HEK293T (cell line): ENCODE results near the gene PAFAH1B2.

ENCODE experiments used
- CTCF ChIA-PET: fragments of 350-600 bp; formaldehyde crosslinking; extraction: SDS; loops from one replicate; lab custom pipeline; 2021; ENCODE audit warnings: antibody characterized with exemption, inconsistent platforms; lab: Yijun Ruan, JAX
- POLR2A ChIA-PET: fragments of 350-600 bp; formaldehyde crosslinking; extraction: SDS; loops from one replicate; lab custom pipeline; 2020; ENCODE audit warnings: antibody characterized with exemption, inconsistent platforms; lab: Yijun Ruan, JAX
- DNase-seq: peaks from one replicate; pipeline ENCODE4 v3.0.0; 2012; ENCODE audit warnings: mixed read lengths; ENCODE audit errors: extremely low spot score
- ARNT ChIP-seq: fragments of 450-650 bp; IDR thresholded peaks from 2 replicates; pipeline ENCODE4 v1.6.1; 2017; ENCODE audit warnings: mild to moderate bottlenecking
- BHLHE40 ChIP-seq: fragments of 450-650 bp; IDR thresholded peaks from 2 replicates; pipeline ENCODE4 v1.6.1; 2016; ENCODE audit warnings: mild to moderate bottlenecking, moderate library complexity, borderline replicate concordance
- CTBP1 ChIP-seq: fragments of 450-650 bp; IDR thresholded peaks from 2 replicates; pipeline ENCODE4 v1.6.1; 2016; ENCODE audit warnings: borderline replicate concordance
- ELF4 ChIP-seq: fragments of 450-650 bp; IDR thresholded peaks from 2 replicates; pipeline ENCODE4 v1.6.1; 2017; ENCODE audit warnings: antibody characterized with exemption
- FOXA1 ChIP-seq: fragments of 450-650 bp; IDR thresholded peaks from 2 replicates; pipeline ENCODE4 v1.6.1; 2016; ENCODE audit warnings: mild to moderate bottlenecking
- FOXK2 ChIP-seq: fragments of 450-650 bp; IDR thresholded peaks from 2 replicates; pipeline ENCODE4 v1.6.1; 2016; ENCODE audit warnings: mild to moderate bottlenecking
- FOXM1 ChIP-seq: fragments of 450-650 bp; IDR thresholded peaks from 2 replicates; pipeline ENCODE4 v1.6.1; 2017; ENCODE audit warnings: mild to moderate bottlenecking, borderline replicate concordance
- HDGF ChIP-seq: fragments of 450-650 bp; IDR thresholded peaks from 2 replicates; pipeline ENCODE4 v1.6.1; 2017; ENCODE audit warnings: antibody characterized with exemption, borderline replicate concordance
- L3MBTL2 ChIP-seq: fragments of 450-650 bp; conservative IDR thresholded peaks from 2 replicates; pipeline ENCODE4 v1.6.1; 2016; ENCODE audit warnings: mild to moderate bottlenecking
- LEF1 ChIP-seq: fragments of 450-650 bp; IDR thresholded peaks from 2 replicates; pipeline ENCODE4 v1.6.1; 2017; ENCODE audit warnings: mild to moderate bottlenecking, borderline replicate concordance
- NFRKB ChIP-seq: fragments of 450-650 bp; IDR thresholded peaks from 2 replicates; pipeline ENCODE4 v1.6.1; 2016; ENCODE audit warnings: mild to moderate bottlenecking, moderate library complexity
- PKNOX1 ChIP-seq: fragments of 450-650 bp; IDR thresholded peaks from 2 replicates; pipeline ENCODE4 v1.6.1; 2016
- SP1 ChIP-seq: fragments of 450-650 bp; IDR thresholded peaks from 2 replicates; pipeline ENCODE4 v1.6.1; 2017
- SUZ12 ChIP-seq: fragments of 450-650 bp; IDR thresholded peaks from 2 replicates; pipeline ENCODE4 v1.6.1; 2016; ENCODE audit warnings: mild to moderate bottlenecking
- TARDBP ChIP-seq: fragments of 450-650 bp; IDR thresholded peaks from 2 replicates; pipeline ENCODE4 v1.6.1; 2016
- ZNF384 ChIP-seq: fragments of 450-650 bp; IDR thresholded peaks from 2 replicates; pipeline ENCODE4 v1.6.1; 2016

Gene PAFAH1B2

GRCh38 chr11:117159892-117160291 lies 15.8 kb downstream of the PAFAH1B2 start:
- POLR2A ChIA-PET: interaction anchor here (1.6 kb wide), 1 partner anchor 16 kb away, joined by 4 read pairs; the partner anchor contains the start of gene PAFAH1B2
- CTCF ChIA-PET: no interaction called here
- no peak for TF ChIP-seq PKNOX1
- TF ChIP-seq FOXK2: no peak
- no peak for TF ChIP-seq HDGF
- no peak for TF ChIP-seq L3MBTL2
- TF ChIP-seq ARNT: no peak
- TF ChIP-seq FOXA1: no peak
- no peak for TF ChIP-seq ZNF384
- TF ChIP-seq TARDBP: no peak
- TF ChIP-seq CTBP1: no peak
- TF ChIP-seq FOXM1: no peak
- TF ChIP-seq NFRKB: no peak
- TF ChIP-seq ELF4: no peak
- TF ChIP-seq SP1: no peak
- TF ChIP-seq BHLHE40: no peak
- no peak for TF ChIP-seq SUZ12
- TF ChIP-seq LEF1: no peak

GRCh38 chr11:117160826-117161225 lies 16.7 kb downstream of the PAFAH1B2 start:
- ChIA-PET POLR2A (no interaction called here), CTCF (no interaction called here)
- no peak for TF ChIP-seq HDGF
- TF ChIP-seq L3MBTL2: no peak
- no peak for TF ChIP-seq FOXA1
- no peak for TF ChIP-seq NFRKB
- TF ChIP-seq FOXM1: no peak
- TF ChIP-seq CTBP1: no peak
- no peak for TF ChIP-seq SP1
- TF ChIP-seq PKNOX1: no peak
- no peak for TF ChIP-seq ARNT
- no peak for TF ChIP-seq ELF4
- no peak for TF ChIP-seq LEF1
- no peak for TF ChIP-seq TARDBP
- no peak for TF ChIP-seq BHLHE40
- TF ChIP-seq ZNF384: no peak
- DNase-seq: no peak

More at GRCh38 chr11:117159892-117160291, 15.8 kb downstream of the PAFAH1B2 start:
- no peak for DNase-seq

DNA sequence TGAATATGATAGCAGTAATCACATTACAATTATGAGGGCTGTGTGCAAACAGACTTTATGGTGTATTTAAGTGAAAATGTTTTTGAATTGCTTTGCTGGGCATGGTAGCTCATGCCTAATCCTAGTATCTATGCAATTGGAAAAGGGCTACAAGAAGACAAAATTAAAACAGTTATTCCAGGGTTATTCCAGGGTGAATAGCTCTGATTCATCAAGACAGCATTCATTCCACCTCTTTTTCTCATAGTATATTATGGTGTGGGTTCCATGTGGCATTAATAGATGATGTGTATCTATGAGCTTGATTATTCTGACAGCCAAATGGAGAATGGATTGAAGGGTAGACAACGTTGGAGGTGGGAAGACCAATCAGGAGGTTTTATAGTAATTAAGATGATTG lies 22.4 kb downstream of the PAFAH1B2 start:
- TF ChIP-seq SP1 (no peak), BHLHE40 (no peak), LEF1 (no peak), FOXK2 (no peak), PKNOX1 (no peak), L3MBTL2 (no peak), FOXM1 (no peak), ELF4 (no peak), HDGF (no peak), TARDBP (no peak), FOXA1 (no peak), ARNT (no peak), SUZ12 (no peak), CTBP1 (no peak)
- ChIA-PET POLR2A (interaction anchor here (1.4 kb wide), 1 partner anchor 13 kb away, joined by 5 read pairs; no protein-coding TSS in a partner anchor), CTCF (no interaction called here)
- no peak for DNase-seq

GRCh38 chr11:117169736-117170135 lies 25.6 kb downstream of the PAFAH1B2 start:
- DNase-seq: no peak
- ChIA-PET CTCF (interaction anchor here (0.6 kb wide), 1 partner anchor 374 kb away, joined by 3 read pairs; no protein-coding TSS in a partner anchor), POLR2A (interaction anchor here (1.4 to 4.5 kb wide), 2 partner anchors 9 to 25 kb away, joined by 3 to 24 read pairs; partner anchors contain the start of genes PAFAH1B2 and SIDT2)
- TF ChIP-seq ZNF384 (no peak), FOXM1 (no peak), BHLHE40 (no peak), LEF1 (no peak), SP1 (no peak), FOXA1 (no peak), PKNOX1 (no peak), CTBP1 (no peak), NFRKB (no peak)

DNA sequence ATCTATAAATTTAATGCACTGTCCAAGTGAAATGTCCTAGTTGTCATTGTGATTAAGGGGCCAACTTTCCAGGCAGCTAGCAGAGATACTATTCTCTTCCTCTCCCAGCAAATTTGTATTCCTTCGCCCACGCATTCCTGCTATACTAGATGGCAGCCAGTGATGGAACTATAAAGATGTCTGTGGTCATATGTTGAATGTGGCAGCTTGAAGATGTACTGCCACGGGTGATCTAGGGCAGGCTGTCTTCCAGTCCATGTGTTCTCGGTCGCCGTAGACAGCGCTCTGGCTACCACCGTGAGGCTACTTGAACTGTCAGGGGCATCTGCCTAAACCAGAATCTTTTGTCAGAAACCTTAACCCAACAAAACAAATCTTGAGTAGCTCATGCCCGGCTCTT lies 26.1 kb downstream of the PAFAH1B2 start:
- DNase-seq: no peak
- ChIA-PET CTCF (interaction anchor here (0.6 kb wide), 1 partner anchor 375 kb away, joined by 3 read pairs; no protein-coding TSS in a partner anchor), POLR2A (interaction anchor here (1.1 to 4.5 kb wide), 3 partner anchors 8 to 57 kb away, joined by 3 to 24 read pairs (median 3); partner anchors contain the start of genes PAFAH1B2 and SIDT2)
- no peak for TF ChIP-seq L3MBTL2
- TF ChIP-seq FOXA1: no peak
- no peak for TF ChIP-seq FOXK2
- no peak for TF ChIP-seq FOXM1

- ChIA-PET POLR2A (interaction anchor here (1.1 to 4.5 kb wide), 3 partner anchors 9 to 56 kb away, joined by 3 to 24 read pairs (median 4); partner anchors contain the start of gene PAFAH1B2), CTCF (no interaction called here)
- TF ChIP-seq SUZ12: no peak
- no peak for TF ChIP-seq LEF1
- no peak for TF ChIP-seq SP1
- no peak for TF ChIP-seq CTBP1
- TF ChIP-seq TARDBP: no peak
- no peak for TF ChIP-seq FOXA1
- TF ChIP-seq PKNOX1: no peak
- TF ChIP-seq NFRKB: no peak
- no peak for TF ChIP-seq ARNT
- no peak for TF ChIP-seq FOXK2
- no peak for TF ChIP-seq BHLHE40
- no peak for TF ChIP-seq ELF4
- TF ChIP-seq HDGF: no peak
- TF ChIP-seq L3MBTL2: no peak
- TF ChIP-seq FOXM1: no peak
- TF ChIP-seq ZNF384: no peak
- no peak for DNase-seq
Measured at GRCh38 chr11:117171007-117171403, 26.9 kb downstream of the PAFAH1B2 start.
